ENCODE data around the gene FURIN.

GRCh38 chr15:90819850-90820249 lies 48.5 kb upstream of the FURIN start:
- no peak for TF ChIP-seq CTCF (conservative IDR thresholded peaks at IDR 0.05 in 1 of 2, IDR thresholded peaks at IDR 0.05 in 1 of 2; ENCODE audit: low read depth in 1 of 2, low read length in 2 of 2)
- no peak for TF ChIP-seq EZH2 (IDR thresholded peaks at IDR 0.05; ENCODE audit: low read length, missing control alignments)

Measured in fibroblast of lung (primary cell).